KMS-11 (cell line): Measurements from ENCODE around the gene TSPOAP1.
A peak's percentile ranks its signal among the peaks of the same experiment; 100 is the strongest.

ENCODE experiments used
- H2AFZ ChIP-seq: fragments of 200-600 bp; sonication (generic); 2 replicates; pipeline ENCODE4 v1.6.1; 2016; ENCODE audit warnings: antibody characterized with exemption, mixed run types, low read depth
- H3K27ac ChIP-seq: fragments of 200-600 bp; sonication (generic); 2 replicates; pipeline ENCODE4 v1.6.1; 2016; ENCODE audit warnings: mild to moderate bottlenecking, mixed run types
- H3K27me3 ChIP-seq: fragments of 200-600 bp; sonication (generic); 2 replicates; pipeline ENCODE4 v1.6.1; 2017; ENCODE audit warnings: mild to moderate bottlenecking, low read depth, mixed run types, moderate library complexity; ENCODE audit not compliant: insufficient read depth
- H3K36me3 ChIP-seq: fragments of 200-600 bp; sonication (generic); 2 replicates; pipeline ENCODE4 v1.6.1; 2017; ENCODE audit warnings: mild to moderate bottlenecking, mixed run types; ENCODE audit not compliant: insufficient read depth
- H3K4me1 ChIP-seq: fragments of 200-600 bp; sonication (generic); 2 replicates; pipeline ENCODE4 v1.6.1; 2016; ENCODE audit warnings: mild to moderate bottlenecking, low read depth, mixed run types; ENCODE audit not compliant: poor library complexity, severe bottlenecking
- H3K4me2 ChIP-seq: fragments of 200-600 bp; sonication (generic); 2 replicates; pipeline ENCODE4 v1.7.0; 2016; ENCODE audit warnings: mild to moderate bottlenecking, mixed run types
- H3K4me3 ChIP-seq: fragments of 200-600 bp; sonication (generic); IDR thresholded peaks from 2 replicates; pipeline ENCODE4 v1.6.1; 2017; ENCODE audit warnings: low read depth, low read length, mixed read lengths; ENCODE audit not compliant: insufficient read depth
- H3K79me2 ChIP-seq: fragments of 200-600 bp; sonication (generic); 2 replicates; pipeline ENCODE4 v1.6.1; 2016; ENCODE audit warnings: low read depth, mixed run types; ENCODE audit not compliant: insufficient read depth
- H3K9ac ChIP-seq: fragments of 200-600 bp; sonication (generic); 2 replicates; pipeline ENCODE4 v1.6.1; 2016; ENCODE audit warnings: mild to moderate bottlenecking, mixed run types
- H4K20me1 ChIP-seq: fragments of 200-600 bp; sonication (generic); 2 replicates; pipeline ENCODE4 v1.6.1; 2016; ENCODE audit warnings: mild to moderate bottlenecking, mixed run types; ENCODE audit not compliant: insufficient read depth
- CTCF ChIP-seq: fragments of 200-600 bp; sonication (generic); conservative IDR thresholded peaks from 2 replicates; pipeline ENCODE4 v1.6.1; 2017; ENCODE audit warnings: low read depth, mild to moderate bottlenecking, antibody characterized with exemption, low read length, moderate library complexity, mixed read lengths

TSPOAP1 gene

GRCh38 chr17:58273453-58274104 lies 55.0 kb downstream of the TSPOAP1 start:
- no peaks in the 10 kb centered on the region for H3K4me1 ChIP-seq
- no peaks in the 10 kb centered on the region for H4K20me1 ChIP-seq
- no peaks in the 10 kb centered on the region for H3K36me3 ChIP-seq
- no peaks in the 10 kb centered on the region for H3K27me3 ChIP-seq
- H2AFZ ChIP-seq = no peak overlapping the region
- no peak overlapping the region for H3K4me2 ChIP-seq
- H3K79me2 ChIP-seq = no peaks in the 10 kb centered on the region
- H3K9ac ChIP-seq = no peak overlapping the region
- no peak for TF ChIP-seq CTCF
- no peak overlapping the region for H3K4me3 ChIP-seq
- no peak overlapping the region for H3K27ac ChIP-seq

GRCh38 chr17:58272367-58273280 lies 56.0 kb downstream of the TSPOAP1 start:
- no peaks in the 10 kb centered on the region for H4K20me1 ChIP-seq
- H3K79me2 ChIP-seq = no peaks in the 10 kb centered on the region
- H3K4me1 ChIP-seq = no peaks in the 10 kb centered on the region
- no peak overlapping the region for H3K27ac ChIP-seq
- no peaks in the 10 kb centered on the region for H3K36me3 ChIP-seq
- TF ChIP-seq CTCF = no peak
- no peak overlapping the region for H2AFZ ChIP-seq
- H3K4me3 ChIP-seq = no peak overlapping the region
- no peak overlapping the region for H3K4me2 ChIP-seq
- no peak overlapping the region for H3K9ac ChIP-seq
- H3K27me3 ChIP-seq = no peaks in the 10 kb centered on the region

GRCh38 chr17:58271216-58271931 lies 57.2 kb downstream of the TSPOAP1 start:
- no peaks in the 10 kb centered on the region for H3K79me2 ChIP-seq
- H3K4me1 ChIP-seq = no peaks in the 10 kb centered on the region
- no peak overlapping the region for H2AFZ ChIP-seq
- H3K4me3 ChIP-seq = no peak overlapping the region
- H4K20me1 ChIP-seq = no peaks in the 10 kb centered on the region
- no peak overlapping the region for H3K27ac ChIP-seq
- no peak for TF ChIP-seq CTCF
- no peak overlapping the region for H3K9ac ChIP-seq
- H3K27me3 ChIP-seq = no peaks in the 10 kb centered on the region
- H3K36me3 ChIP-seq = no peaks in the 10 kb centered on the region
- no peak overlapping the region for H3K4me2 ChIP-seq

- Histone ChIP-seq H3K36me3 (no peaks in the 10 kb centered on the region), H3K4me1 (no peaks in the 10 kb centered on the region), H3K79me2 (no peaks in the 10 kb centered on the region), H3K27me3 (no peaks in the 10 kb centered on the region), H3K9ac (no peak overlapping the region), H2AFZ (no peak overlapping the region), H3K4me2 (no peak overlapping the region), H3K4me3 (no peak overlapping the region), H3K27ac (no peak overlapping the region), H4K20me1 (no peaks in the 10 kb centered on the region)
- peak; percentile 40 for TF ChIP-seq CTCF
Measured at GRCh38 chr17:58270476-58271215, 57.9 kb downstream of the TSPOAP1 start.
